Right forelimb (tissue), 1 donor: Measurements from ENCODE around the gene PPM1L.
"Not testable (repeated sequence)": the region's sequence is repeated elsewhere in the genome, so short reads cannot be mapped to it uniquely, and the experiment has no call there.

Experiments used
- DNase-seq: peaks from one replicate; pipeline ENCODE4 v3.0.0-alpha.2; 2018

The PPM1L gene

DNA sequence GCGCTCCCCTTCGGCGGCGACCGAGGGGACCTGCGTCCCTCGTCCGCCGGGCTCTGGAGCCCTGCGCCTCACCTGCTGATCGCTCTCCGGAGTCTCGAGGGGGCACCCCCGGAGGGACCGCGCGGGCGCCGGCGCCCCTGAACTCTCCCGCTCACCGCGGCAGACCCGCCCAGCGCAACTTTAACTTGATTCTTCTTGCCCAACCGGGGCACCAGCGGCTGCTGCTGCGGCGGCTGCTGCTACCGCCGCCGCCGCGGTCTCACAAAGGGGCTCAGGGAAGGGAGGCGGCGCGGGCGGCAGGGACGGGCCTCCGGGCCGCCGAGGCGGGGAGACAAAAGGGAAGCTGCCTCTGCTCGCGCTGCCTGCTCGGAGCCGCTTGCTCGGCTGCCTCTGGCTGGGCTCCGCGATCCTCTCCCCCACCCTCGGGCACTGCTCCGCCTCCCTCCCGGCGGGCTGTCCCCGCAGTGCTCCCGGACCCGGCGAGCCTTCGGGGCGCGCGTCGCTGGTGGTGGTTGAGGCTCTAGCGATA, at the start of gene PPM1L:
TSS of gene PPM1L (plus strand) at position 456 of the 529 bp plus-strand sequence.
- peak; percentile 81 for DNase-seq

GRCh38 chr3:160707187-160707794, 48.7 kb upstream of the PPM1L start:
- DNase-seq: no peak

DNA sequence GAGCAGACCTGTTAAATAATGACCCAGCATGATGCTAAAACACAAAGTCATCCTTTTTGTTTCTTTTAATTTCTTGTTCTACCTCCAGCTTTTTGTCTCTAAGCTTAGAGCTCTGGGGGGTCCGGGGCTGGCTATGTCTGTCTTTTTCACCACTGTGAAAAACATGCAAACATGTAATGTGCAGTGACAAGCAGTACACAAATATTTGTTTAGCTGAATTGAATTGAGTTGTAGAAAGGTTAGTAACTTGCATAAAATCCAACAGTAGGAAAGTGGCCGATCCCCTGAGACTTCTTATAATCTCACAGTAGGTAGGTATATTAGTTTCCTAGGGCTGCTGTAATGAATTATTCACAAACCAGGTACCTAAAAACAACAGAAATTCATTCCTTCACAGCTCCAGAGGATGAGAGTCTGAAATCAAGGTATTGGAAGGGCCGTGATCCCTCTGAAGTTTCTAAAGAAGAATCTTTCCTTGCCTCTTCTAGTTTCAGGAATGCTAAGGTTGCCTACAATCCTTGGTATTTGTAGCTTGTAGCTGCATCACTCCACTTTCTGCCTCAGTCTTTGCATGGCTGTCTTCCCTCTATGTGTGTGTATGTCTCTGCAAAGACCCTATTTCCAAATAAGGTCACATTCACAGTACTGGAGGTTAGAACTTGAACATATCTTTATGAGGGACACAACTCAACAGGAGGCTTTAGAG, 46.4 kb upstream of the PPM1L start:
- DNase-seq: no peak

GRCh38 chr3:160713144-160713543, 42.9 kb upstream of the PPM1L start:
- DNase-seq: not testable (repeated sequence)

DNA sequence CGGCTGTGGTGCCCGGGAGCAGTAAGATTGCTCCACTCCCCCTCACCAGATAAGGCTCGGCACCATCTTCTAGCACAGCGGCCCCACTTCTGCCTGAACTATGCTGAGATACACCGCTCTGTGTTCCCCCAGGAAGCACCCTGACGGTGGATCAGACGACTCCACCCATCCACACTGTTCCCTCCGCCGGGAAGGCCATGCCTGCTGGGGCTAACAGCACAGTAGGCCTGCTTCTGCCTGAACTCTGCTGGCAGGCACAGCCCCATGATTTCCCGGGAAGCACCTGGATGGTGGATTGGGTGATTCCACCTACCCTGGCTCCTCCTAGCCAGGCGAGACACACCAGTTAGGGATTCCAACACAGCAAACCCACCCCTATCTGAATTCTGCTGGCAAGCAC, 36.3 kb upstream of the PPM1L start:
- DNase-seq: no peak

GRCh38 chr3:160720123-160720746, 35.8 kb upstream of the PPM1L start:
- no peak for DNase-seq

GRCh38 chr3:160722331-160722730, 33.7 kb upstream of the PPM1L start:
- DNase-seq: no peak

DNA sequence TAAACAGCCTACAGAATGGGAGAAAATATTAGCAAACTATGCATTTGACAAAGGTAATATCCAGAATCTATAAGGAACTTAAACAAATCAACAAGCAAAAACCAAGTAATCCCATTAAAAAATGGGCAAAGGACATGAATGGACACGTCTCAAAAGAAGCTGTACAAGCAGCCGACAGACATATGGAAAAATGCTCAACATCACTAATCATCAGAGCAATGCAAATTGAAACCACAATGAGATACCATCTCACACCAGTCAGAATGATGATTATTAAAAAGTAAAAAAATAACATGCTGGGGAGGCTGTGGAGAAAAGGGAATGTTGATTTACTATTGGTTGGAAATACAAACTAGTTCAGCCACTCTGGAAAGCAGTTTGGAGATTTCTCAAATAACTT, 30.7 kb upstream of the PPM1L start:
- DNase-seq: no peak

DNA sequence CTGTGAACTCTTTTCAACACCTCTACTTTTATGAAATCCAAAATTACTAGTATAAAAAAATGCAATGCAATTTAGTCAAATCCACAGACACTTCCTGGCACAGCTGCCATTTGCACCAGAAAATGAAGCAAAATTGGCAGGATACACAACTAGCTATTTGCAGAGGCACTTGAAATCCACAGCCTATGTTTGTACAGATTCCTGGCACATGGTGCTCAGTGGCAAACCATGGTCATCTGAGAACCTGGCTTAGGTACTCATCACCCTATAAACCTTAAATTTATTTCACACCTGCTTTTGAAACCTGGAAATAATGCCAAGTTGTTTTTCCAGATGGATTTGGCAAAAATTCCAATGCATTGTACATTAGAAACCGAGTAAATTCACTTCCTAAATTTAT, 20.2 kb upstream of the PPM1L start:
- no peak for DNase-seq

- DNase-seq: no peak
Measured at GRCh38 chr3:160738048-160738447, 18.0 kb upstream of the PPM1L start.

- no peak for DNase-seq
Measured at GRCh38 chr3:160739079-160739478, 17.0 kb upstream of the PPM1L start.

DNA sequence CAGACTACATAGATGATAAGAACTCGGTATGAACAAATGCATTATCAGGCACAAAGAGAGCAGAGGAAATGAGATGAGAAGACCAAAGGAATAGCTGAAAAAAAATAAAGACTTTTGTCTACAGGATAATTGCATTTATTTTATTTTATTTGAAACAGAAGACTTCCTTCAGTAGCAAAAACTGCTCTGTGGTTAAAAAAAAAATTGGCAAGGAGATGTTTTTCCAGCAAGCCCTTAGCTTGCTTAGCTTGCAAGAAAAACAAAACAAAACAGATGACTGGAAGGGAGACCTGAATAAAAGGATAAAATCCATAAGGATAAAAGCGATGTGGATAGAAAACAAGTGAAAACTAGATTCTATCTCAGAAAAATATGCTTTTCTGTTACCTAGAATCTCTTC, 9.1 kb upstream of the PPM1L start:
- no peak for DNase-seq

- DNase-seq: no peak
Measured at GRCh38 chr3:160747422-160747821, 8.6 kb upstream of the PPM1L start.

GRCh38 chr3:160748231-160748630, 7.8 kb upstream of the PPM1L start:
- DNase-seq: no peak

DNA sequence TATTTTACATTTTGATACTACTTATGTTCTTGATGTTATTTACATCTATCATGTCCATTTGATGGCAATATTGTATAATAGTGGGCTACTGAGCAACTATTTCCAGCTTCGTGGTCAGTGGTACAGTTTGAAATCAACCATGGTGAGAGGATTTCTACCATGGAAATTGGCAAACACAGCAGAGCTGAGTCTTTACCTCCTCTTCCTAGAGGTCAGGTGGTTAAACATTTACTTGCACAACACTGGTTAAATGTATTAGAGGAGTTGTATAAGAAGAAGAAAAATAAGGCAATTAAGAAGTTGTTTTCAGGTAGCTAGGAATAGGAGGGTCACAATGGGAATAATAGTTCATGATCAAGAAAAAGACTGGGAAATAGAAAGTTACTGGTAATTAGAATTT, 7.2 kb upstream of the PPM1L start:
- DNase-seq: no peak

- no peak for DNase-seq
Measured at GRCh38 chr3:160753953-160754352, 2.1 kb upstream of the PPM1L start.

GRCh38 chr3:160754371-160754854, 1.6 kb upstream of the PPM1L start:
- DNase-seq: peak; percentile 74

DNA sequence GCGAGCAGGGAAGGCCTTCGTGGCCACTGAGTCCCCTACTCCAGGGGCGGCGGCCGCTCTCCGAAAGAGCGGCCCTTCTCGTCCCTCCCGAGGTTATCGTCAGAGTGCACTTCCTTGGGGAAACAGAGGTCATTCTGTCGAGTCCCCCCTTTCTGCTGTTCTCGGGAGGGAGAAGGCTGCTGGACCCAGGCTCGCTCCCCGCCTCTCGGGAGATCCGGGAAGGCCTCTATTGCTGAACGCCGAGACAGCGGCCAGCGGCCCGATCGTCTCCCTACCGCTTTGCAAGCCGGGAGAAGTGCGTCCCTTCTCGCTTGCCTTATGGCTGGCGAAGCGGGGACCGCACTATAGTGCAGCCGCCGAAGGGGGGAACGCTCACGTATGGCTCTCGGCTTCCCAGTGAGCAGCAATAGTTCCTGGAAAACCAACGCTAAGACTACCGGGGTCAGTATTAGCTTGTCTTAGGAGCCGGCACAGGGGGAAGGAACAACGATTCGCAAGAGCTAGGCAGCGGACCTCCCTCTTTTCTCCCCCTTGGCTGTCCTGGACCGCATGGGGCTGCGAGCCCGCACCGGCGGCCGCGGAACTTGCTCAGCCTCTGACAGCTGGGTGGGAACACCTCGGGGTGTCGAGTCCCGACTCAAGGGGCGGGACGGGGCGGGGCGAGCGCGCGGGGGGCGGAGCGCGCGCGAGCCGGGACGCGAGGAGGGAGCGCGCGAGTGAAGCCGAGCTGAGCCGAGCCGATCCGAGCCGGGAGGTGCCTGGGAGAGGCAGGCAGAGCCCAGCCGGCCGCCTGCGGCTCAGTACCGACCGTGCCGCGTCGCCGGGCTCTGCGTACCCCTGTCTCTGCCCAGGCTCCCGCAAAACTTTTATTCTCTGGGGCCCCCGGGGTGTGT, 930 bp upstream of the PPM1L start:
- DNase-seq: peak; percentile 96

- DNase-seq: peak; percentile 46
Measured at GRCh38 chr3:160757233-160758106, 1.4 kb downstream of the PPM1L start.

DNA sequence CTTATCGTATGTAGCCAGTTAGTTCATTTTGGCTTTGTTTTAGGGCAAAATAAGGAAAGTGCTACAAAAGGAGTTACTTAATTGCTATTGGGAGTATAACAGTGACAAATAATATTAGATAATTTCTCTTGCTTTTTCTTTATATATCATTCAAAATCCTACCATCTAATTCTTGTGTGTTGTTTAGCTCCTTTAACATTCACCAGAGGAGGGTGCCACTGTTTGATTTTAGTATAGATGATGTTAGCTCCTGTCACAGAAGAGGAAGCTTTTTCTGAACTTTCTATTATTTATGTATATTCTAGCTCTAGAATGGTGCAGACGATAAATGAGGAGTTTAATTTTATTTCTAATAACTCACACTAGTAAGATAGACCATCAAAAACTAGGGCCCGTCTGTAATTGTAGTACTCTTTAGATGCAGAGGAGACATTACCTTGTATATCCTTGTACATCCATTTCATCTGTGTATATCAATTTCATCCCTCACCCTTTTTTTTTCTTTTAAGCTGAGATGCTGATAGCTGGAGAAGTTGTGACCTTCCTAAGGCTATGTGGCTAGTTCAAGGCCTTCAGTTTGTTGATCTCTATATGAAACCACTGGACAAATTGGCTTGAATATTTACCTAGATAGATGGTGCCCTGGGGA, 3.0 kb downstream of the PPM1L start:
- no peak for DNase-seq

DNA sequence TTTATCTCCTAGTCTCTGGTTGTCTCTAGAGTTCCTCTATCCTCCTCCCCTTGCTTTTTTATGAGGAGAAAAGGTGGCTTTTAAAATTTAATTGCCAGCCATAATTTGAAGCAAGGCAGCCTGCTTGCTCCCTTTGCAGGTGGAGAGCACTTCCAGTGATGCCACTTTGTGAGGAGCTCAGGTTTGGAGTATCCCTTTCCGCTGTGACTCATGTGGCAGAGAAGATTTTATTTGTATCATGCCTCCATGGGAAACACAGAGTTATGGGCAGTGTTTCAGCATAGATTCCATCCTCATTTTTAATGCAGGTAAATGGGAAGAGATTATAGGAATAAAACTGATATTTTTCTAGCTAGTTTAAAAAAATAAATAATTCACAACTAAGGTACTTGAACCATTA, 7.0 kb downstream of the PPM1L start:
- no peak for DNase-seq
